GM21786 (cell line): ENCODE data around the gene NUP188.
"Not testable (repeated sequence)": the region's sequence is repeated elsewhere in the genome, so short reads cannot be mapped to it uniquely, and the experiment has no call there.

Experiments
- ATAC-seq: cut with Tn5 transposase; IDR thresholded peaks from one replicate; pipeline ENCODE4 v1.9.1; 2021; ENCODE audit not compliant: unreplicated experiment

NUP188 gene

GRCh38 chr9:128940946-128941755 is 6.3 kb upstream of the NUP188 start:
- no peak for ATAC-seq

GRCh38 chr9:128943832-128944620 is 3.5 kb upstream of the NUP188 start:
- no peak for ATAC-seq

- not testable (repeated sequence) for ATAC-seq
Observed at GRCh38 chr9:128944966-128945365, 2.5 kb upstream of the NUP188 start.

- no peak for ATAC-seq
Observed at GRCh38 chr9:128945798-128946501, 1.5 kb upstream of the NUP188 start.

- ATAC-seq: no peak
Observed at GRCh38 chr9:128946571-128947276, 775 bp upstream of the NUP188 start.

- no peak for ATAC-seq
Observed at GRCh38 chr9:128947277-128947526, 297 bp upstream of the NUP188 start.

- ATAC-seq: not testable (repeated sequence)
Observed at GRCh38 chr9:128961403-128961802, 13.9 kb downstream of the NUP188 start.

GRCh38 chr9:128969491-128969890 is 22.0 kb downstream of the NUP188 start:
- ATAC-seq: no peak

GRCh38 chr9:128972956-128973355 is 25.5 kb downstream of the NUP188 start:
- no peak for ATAC-seq

GRCh38 chr9:128979111-128979510 is 31.6 kb downstream of the NUP188 start:
- ATAC-seq: no peak

- ATAC-seq: no peak
Observed at GRCh38 chr9:128983536-128983935, 36.0 kb downstream of the NUP188 start.

- ATAC-seq: no peak
Observed at GRCh38 chr9:128986671-128987070, 39.2 kb downstream of the NUP188 start.

GRCh38 chr9:128987805-128988204 is 40.3 kb downstream of the NUP188 start:
- ATAC-seq: no peak

GRCh38 chr9:128992995-128993394 is 45.5 kb downstream of the NUP188 start:
- ATAC-seq: no peak

GRCh38 chr9:128995791-128996190 is 48.3 kb downstream of the NUP188 start:
- no peak for ATAC-seq

GRCh38 chr9:128998462-128998861 is 51.0 kb downstream of the NUP188 start:
- no peak for ATAC-seq

- no peak for ATAC-seq
Observed at GRCh38 chr9:128999581-129000206, 52.2 kb downstream of the NUP188 start.

- ATAC-seq: no peak
Observed at GRCh38 chr9:129001504-129002325, 54.2 kb downstream of the NUP188 start.

GRCh38 chr9:129002992-129003391 is 55.5 kb downstream of the NUP188 start:
- no peak for ATAC-seq

- not testable (repeated sequence) for ATAC-seq
Observed at GRCh38 chr9:129004173-129004572, 56.7 kb downstream of the NUP188 start.
